NCI-H526 treated with DMSO at 0.1 percent for 48 hours (cell line): ENCODE results near the gene EVI2B.
"Not testable (repeated sequence)": the region's sequence is repeated elsewhere in the genome, so short reads cannot be mapped to it uniquely, and the experiment has no call there.

ENCODE experiments used
- DNase-seq: peaks from one replicate; lab custom pipeline; 2025; lab: John Stamatoyannopoulos, UW

Gene EVI2B

GRCh38 chr17:31269578-31269983, 44.3 kb downstream of the EVI2B start:
- no peak for DNase-seq

GRCh38 chr17:31269036-31269577, 44.7 kb downstream of the EVI2B start:
- no peak for DNase-seq

- no peak for DNase-seq
Observed at GRCh38 chr17:31266042-31266441, 47.8 kb downstream of the EVI2B start.

- DNase-seq: not testable (repeated sequence)
Observed at GRCh38 chr17:31262923-31263322, 50.9 kb downstream of the EVI2B start.

- no peak for DNase-seq
Observed at GRCh38 chr17:31261601-31262000, 52.3 kb downstream of the EVI2B start.

- DNase-seq: no peak
Observed at GRCh38 chr17:31260151-31260550, 53.7 kb downstream of the EVI2B start.

- DNase-seq: no peak
Observed at GRCh38 chr17:31256936-31257335, 56.9 kb downstream of the EVI2B start.

- DNase-seq: no peak
Observed at GRCh38 chr17:31254654-31255053, 59.2 kb downstream of the EVI2B start.
